Left lung (tissue), 10 donors: Measurements from ENCODE around the gene MAMDC4. TPM values are rescaled to one million over a fixed set of nuclear protein-coding genes. Genes with fewer than 3 reads are reported as not detected.

Source experiments
- ATAC-seq: fragments of 200-7000 bp; cut with Tn5 transposase; one replicate; pipeline ENCODE4 v1.9.1; 2020; ENCODE audit warnings: moderate library complexity
- DNase-seq, 4 donors: peaks; one replicate each; pipeline ENCODE4 v3.0.0-alpha.2; 2013 to 2020
- H3K27ac ChIP-seq, 2 donors: fragments of 200-600 bp; sonication (generic) in 1 of 2; one replicate each; pipeline versions ENCODE4 v1.5.0 to v1.8.0; 2020 to 2021
- H3K27me3 ChIP-seq, 2 donors: fragments of 200-600 bp; sonication (generic) in 1 of 2; one replicate each; pipeline versions ENCODE4 v1.5.0 to v1.8.0; 2020 to 2021
- H3K36me3 ChIP-seq, 2 donors: fragments of 200-600 bp; sonication (generic) in 1 of 2; one replicate each; pipeline versions ENCODE4 v1.5.0 to v1.8.0; 2020 to 2021
- H3K4me1 ChIP-seq, 2 donors: fragments of 200-600 bp; one replicate each; pipeline ENCODE4 v1.8.0; 2021
- H3K4me3 ChIP-seq, 2 donors: fragments of 200-600 bp; sonication (generic) in 1 of 2; one replicate each; pipeline versions ENCODE4 v1.5.0 to v1.8.0; 2020 to 2021; ENCODE audit warnings: mild to moderate bottlenecking in 1 of 2
- H3K9me3 ChIP-seq, 2 donors: fragments of 200-600 bp; sonication (generic) in 1 of 2; one replicate each; pipeline versions ENCODE4 v1.5.0 to v1.8.0; 2020 to 2021
- intact Hi-C, 2 donors: fragments of 100-400 bp; cut with DNase I; formaldehyde crosslinking; loops; one replicate each; pipeline versions ENCODE4 v1.11.2 to v1.14.2; 2022
- polyA plus RNA-seq, 6 donors: library from polyadenylated mRNA; unstranded; fragments of 120-200 nt; gene quantifications; one replicate each; pipeline ENCODE4 v1.2.1, GENCODE V29; 2013; ENCODE audit not compliant: insufficient read length in 6 of 6
- total RNA-seq, 2 donors: library from RNA; stranded (reverse); fragmentation: NEBNext Ultra II Directional; extraction: Animal tissue kit (Norgen Biotek cat#: 25700); gene quantifications; one replicate each; pipeline ENCODE4 v1.2.1, GENCODE V29; 2021
- TF ChIP-seq, protein P1 (sequence below), 2 donors: fragments of 200-600 bp; sonication (generic) in 1 of 2; IDR thresholded peaks; one replicate each; pipeline versions ENCODE4 v1.5.0 to v1.8.0; 2021; ENCODE audit warnings: antibody characterized with exemption in 2 of 2
- donor health status: DM: no; HTN: yes; CAD: no.
- donor health status: DM: no; HTN: no; CAD: no.

MAMDC4 gene
- total and polyA plus RNA-seq, 8 donors = 5.3 to 16.0 (median 8.8) TPM

DNA sequence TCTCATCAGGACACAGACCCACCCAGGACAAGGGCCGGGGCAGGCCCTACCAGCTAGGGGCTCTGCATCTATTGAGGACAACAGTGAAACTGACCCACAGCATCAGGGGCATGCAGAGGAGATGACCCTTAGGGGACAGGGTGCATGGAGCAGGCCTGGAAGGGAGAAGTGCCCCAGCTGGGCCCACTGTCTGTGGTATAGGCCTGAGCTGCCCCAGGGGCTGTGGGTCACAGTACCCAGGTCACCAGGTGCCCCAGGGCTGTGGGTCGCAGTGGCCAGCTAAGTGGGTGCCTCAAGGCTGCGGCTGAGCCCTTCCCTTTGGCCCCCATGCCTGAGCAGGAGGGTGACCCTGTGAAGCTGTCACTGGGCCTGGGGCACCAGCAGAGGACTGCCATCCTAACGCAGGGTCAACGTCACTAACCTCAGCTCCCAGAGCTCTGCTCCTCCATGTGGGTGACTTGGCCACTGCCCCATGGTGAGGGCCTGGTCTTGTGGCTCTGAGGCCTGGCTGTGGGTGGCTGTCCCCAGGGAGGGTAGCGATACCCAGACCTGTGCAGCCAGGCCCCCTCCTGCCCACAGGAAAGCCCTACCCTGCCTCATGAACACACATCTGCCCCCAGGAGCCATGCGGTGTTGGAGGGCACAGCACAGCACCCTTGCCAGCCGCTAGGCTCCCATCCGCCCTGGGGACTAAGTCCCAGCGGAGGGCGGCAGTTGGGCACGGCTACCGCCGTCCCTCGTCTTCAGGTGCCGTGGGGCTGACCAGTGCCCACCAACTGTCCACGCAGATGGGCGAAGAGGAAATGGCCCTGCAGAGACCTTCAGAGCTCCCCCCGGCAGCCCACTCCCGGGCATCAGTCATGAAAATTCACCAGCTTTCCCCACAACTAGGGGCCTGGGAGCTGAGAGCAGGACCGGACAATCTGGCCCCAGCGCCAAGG, 9.1 kb downstream of the MAMDC4 start:
- Histone ChIP-seq H3K4me1 (peaks cover 9 to 24% of the 10 kb centered on the region in 2 donors), H3K36me3 (peaks cover 0 to 45% of the 10 kb centered on the region in 2 donors), H3K9me3 (no peaks in the 10 kb centered on the region), H3K27ac (no peak overlapping the region), H3K27me3 (no peaks in the 10 kb centered on the region), H3K4me3 (no peak overlapping the region)
- TF ChIP-seq, protein P1, sequence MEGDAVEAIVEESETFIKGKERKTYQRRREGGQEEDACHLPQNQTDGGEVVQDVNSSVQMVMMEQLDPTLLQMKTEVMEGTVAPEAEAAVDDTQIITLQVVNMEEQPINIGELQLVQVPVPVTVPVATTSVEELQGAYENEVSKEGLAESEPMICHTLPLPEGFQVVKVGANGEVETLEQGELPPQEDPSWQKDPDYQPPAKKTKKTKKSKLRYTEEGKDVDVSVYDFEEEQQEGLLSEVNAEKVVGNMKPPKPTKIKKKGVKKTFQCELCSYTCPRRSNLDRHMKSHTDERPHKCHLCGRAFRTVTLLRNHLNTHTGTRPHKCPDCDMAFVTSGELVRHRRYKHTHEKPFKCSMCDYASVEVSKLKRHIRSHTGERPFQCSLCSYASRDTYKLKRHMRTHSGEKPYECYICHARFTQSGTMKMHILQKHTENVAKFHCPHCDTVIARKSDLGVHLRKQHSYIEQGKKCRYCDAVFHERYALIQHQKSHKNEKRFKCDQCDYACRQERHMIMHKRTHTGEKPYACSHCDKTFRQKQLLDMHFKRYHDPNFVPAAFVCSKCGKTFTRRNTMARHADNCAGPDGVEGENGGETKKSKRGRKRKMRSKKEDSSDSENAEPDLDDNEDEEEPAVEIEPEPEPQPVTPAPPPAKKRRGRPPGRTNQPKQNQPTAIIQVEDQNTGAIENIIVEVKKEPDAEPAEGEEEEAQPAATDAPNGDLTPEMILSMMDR (IDR thresholded peaks at IDR 0.05) = no peak
- intact Hi-C loops = no loop called here
- no peak for ATAC-seq
- peak in 2 of 4 donors; percentile 29 to 50 for DNase-seq

DNA sequence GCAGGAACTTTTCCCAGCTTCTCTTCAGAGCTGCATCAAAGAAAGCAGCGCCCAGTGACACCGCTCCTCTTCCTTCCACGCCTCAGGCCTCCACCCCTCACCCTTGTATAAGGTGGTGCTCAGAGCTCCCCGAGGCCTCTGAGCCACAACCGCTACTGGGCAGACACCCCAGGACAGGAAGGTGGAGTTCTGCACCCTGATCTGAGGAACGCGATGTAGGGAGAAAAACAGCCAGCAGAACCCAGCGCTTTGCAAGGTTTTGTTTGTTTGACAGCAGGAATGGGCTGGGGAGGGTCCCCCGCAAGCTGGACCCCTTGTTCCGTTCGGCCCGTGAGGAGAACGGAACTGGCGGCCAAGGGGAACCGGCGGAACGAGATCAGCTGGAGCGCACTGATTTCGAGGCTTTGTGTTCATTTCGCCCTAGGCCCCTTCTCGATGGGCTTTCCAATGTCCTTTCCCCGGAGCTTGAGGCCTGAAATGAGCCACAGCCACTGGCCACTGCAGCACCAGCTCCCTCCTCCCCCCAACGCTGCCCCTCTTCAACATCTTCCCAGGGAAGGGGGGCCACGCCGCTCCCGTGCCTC, 9.8 kb downstream of the MAMDC4 start:
- Histone ChIP-seq H3K36me3 (peaks cover 0 to 45% of the 10 kb centered on the region in 2 donors), H3K9me3 (no peaks in the 10 kb centered on the region), H3K4me1 (peaks cover 9 to 27% of the 10 kb centered on the region in 2 donors), H3K27ac (no peak overlapping the region), H3K27me3 (no peaks in the 10 kb centered on the region), H3K4me3 (no peak overlapping the region)
- DNase-seq (peak in 1 of 4 donors; percentile 41), ATAC-seq (no peak)
- intact Hi-C loops = no loop called here
- TF ChIP-seq, protein P1 (IDR thresholded peaks at IDR 0.05) = no peak

DNA sequence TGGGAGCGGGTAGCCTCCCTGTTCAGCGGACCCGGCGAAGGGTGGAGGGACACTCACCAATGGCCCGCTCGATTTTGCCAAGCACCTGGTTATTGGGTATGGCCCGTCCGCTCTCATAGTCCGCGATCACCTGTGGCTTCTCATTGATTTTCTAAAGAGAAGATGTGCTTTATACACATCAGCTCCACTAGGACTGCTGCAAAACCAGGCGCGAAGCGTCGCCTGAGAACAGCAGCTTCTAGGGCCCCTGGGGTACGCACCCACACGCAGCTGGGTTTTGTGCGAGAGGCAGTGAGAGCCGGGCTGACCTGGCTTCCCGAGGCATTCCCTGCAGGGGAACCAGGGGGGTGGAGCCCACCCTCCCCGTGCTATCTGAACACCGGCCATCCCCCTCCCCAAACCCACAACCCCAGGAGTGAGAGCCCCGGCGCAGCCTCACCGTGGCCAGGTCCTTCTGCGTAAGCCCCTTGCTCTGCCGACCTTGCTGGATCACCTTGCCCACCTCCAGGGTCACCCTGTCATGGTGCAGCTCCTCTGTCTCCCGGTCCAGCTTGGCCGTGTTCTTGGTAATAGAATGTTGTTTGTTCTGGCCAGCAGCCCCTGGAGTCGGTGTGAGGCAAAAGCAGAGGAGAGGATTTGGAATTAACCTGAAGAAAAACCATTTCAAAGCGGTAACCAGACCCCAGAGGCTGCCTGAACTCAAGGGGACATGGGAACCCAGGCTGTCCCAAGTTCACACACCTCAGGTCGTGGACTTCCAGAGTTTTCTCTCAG, 10.9 kb downstream of the MAMDC4 start:
- no peaks in the 10 kb centered on the region for H3K9me3 ChIP-seq
- H3K27ac ChIP-seq = no peak overlapping the region
- TF ChIP-seq, protein P1 (IDR thresholded peaks at IDR 0.05) = no peak
- peaks cover 0 to 45% of the 10 kb centered on the region in 2 donors for H3K36me3 ChIP-seq
- H3K4me1 ChIP-seq = peaks cover 9 to 33% of the 10 kb centered on the region in 2 donors
- intact Hi-C loops = no loop called here
- DNase-seq (peak in 2 of 4 donors; percentile 17 to 64), ATAC-seq (no peak)
- H3K27me3 ChIP-seq = no peaks in the 10 kb centered on the region
- H3K4me3 ChIP-seq = no peak overlapping the region

DNA sequence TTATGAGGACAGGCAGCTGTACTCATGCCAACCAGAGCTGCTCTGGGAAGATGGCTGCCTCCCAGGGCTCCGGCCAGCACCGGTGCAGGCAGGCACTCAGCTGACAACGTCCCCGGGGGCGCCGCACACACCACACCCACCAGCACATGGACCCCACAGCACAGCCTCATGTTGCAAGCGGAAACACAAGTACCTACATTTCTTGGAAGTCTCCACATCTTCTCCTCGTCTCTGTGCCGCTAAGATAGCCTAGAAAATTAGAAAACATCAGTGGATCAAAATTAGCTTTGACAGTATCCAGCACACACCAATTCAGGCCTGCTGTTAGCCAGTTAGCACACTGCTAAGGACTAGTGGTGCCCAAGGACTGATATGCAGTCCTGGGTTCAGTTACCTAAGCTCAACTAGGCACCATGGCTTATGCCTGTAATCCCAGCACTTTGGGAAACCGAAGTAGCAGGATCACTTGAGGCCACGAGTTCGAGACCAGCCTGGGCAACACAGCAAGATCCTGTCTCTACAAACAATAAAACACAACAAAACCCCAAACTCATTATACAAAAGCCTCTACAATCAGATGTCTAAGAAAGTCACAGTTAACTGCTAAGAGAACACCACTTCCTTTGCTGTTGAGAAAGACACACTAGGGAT, 11.6 kb downstream of the MAMDC4 start:
- no peak for ATAC-seq
- no peak overlapping the region for H3K27ac ChIP-seq

More for the DNA sequence above, 11.6 kb downstream of the MAMDC4 start:
- Histone ChIP-seq H3K36me3 (peaks cover 0 to 40% of the 10 kb centered on the region in 2 donors), H3K4me3 (no peak overlapping the region), H3K27me3 (no peaks in the 10 kb centered on the region), H3K9me3 (no peaks in the 10 kb centered on the region), H3K4me1 (peaks cover 9 to 29% of the 10 kb centered on the region in 2 donors)
- intact Hi-C loops = no loop called here
- TF ChIP-seq, protein P1 (IDR thresholded peaks at IDR 0.05) = no peak
- peak in 2 of 4 donors; percentile 28 to 35 for DNase-seq
